Liver (tissue), 3 donors: ENCODE data around the gene NF1.

Source experiments
- FOXA1 ChIP-seq: IDR thresholded peaks from 2 replicates; pipeline ENCODE4 v1.6.1; 2016; ENCODE audit warnings: antibody characterized with exemption
- GABPA ChIP-seq, 2 donors: IDR thresholded peaks in 1 of 2; conservative IDR thresholded peaks in 1 of 2; 2 replicates each; pipeline ENCODE4 v1.6.1; 2016; ENCODE audit warnings: antibody characterized with exemption in 2 of 2, mild to moderate bottlenecking in 1 of 2, moderate library complexity in 1 of 2
- HNF4A ChIP-seq, 2 donors: conservative IDR thresholded peaks; 2 replicates each; pipeline ENCODE4 v1.6.1; 2016; ENCODE audit warnings: antibody characterized with exemption in 2 of 2, mild to moderate bottlenecking in 2 of 2
- JUND ChIP-seq, 2 donors: IDR thresholded peaks; 2 replicates each; pipeline ENCODE4 v1.6.1; 2016; ENCODE audit warnings: antibody characterized with exemption in 2 of 2
- RAD21 ChIP-seq, 2 donors: IDR thresholded peaks; 2 replicates each; pipeline ENCODE4 v1.6.1; 2016; ENCODE audit warnings: antibody characterized with exemption in 2 of 2, mild to moderate bottlenecking in 2 of 2
- TAF1 ChIP-seq: conservative IDR thresholded peaks from 2 replicates; pipeline ENCODE4 v1.6.1; 2016; ENCODE audit warnings: antibody characterized with exemption, mild to moderate bottlenecking
- YY1 ChIP-seq: IDR thresholded peaks from 2 replicates; pipeline ENCODE4 v1.6.1; 2016; ENCODE audit warnings: antibody characterized with exemption, mild to moderate bottlenecking
- TF ChIP-seq, protein P1 (sequence below): fragments of 150-350 bp; IDR thresholded peaks from 2 replicates; pipeline ENCODE4 v1.5.1; 2017; ENCODE audit warnings: improper control_type of control experiment, low read depth, low read length; ENCODE audit not compliant: missing input control
- TF ChIP-seq, protein P2 (sequence below): IDR thresholded peaks from 2 replicates; pipeline ENCODE4 v1.6.1; 2016; ENCODE audit warnings: antibody characterized with exemption
- TF ChIP-seq, protein P3 (sequence below): IDR thresholded peaks from 2 replicates; pipeline ENCODE4 v1.6.1; 2016; ENCODE audit warnings: antibody characterized with exemption, mild to moderate bottlenecking
- donor health status: healthy.
- donor health status: healthy.

DNA sequence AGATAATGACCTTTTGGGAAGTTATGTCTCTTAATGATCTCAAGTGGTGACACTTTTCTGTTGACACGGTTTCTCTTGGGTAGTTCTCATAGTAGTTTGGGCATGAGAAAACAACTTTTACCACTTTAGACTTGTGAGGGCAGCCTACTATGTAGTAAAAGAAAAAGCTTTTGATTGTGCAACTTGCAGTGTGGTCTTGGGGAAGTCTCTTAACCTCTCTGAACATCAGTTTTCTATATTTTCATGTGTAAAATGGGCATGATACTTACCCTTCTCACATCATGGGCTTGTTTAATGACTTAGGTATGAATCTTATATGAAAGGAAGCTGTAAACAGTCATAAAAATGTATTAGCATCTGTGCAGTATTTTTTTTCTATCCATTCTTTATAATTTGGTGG is 11.2 kb downstream of the NF1 start:
- TF ChIP-seq, protein P1, sequence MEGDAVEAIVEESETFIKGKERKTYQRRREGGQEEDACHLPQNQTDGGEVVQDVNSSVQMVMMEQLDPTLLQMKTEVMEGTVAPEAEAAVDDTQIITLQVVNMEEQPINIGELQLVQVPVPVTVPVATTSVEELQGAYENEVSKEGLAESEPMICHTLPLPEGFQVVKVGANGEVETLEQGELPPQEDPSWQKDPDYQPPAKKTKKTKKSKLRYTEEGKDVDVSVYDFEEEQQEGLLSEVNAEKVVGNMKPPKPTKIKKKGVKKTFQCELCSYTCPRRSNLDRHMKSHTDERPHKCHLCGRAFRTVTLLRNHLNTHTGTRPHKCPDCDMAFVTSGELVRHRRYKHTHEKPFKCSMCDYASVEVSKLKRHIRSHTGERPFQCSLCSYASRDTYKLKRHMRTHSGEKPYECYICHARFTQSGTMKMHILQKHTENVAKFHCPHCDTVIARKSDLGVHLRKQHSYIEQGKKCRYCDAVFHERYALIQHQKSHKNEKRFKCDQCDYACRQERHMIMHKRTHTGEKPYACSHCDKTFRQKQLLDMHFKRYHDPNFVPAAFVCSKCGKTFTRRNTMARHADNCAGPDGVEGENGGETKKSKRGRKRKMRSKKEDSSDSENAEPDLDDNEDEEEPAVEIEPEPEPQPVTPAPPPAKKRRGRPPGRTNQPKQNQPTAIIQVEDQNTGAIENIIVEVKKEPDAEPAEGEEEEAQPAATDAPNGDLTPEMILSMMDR: no peak
- TF ChIP-seq, protein P2, sequence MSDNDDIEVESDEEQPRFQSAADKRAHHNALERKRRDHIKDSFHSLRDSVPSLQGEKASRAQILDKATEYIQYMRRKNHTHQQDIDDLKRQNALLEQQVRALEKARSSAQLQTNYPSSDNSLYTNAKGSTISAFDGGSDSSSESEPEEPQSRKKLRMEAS: no peak
- TF ChIP-seq TAF1 (no peak), FOXA1 (no peak), JUND (IDR thresholded peaks at IDR 0.05) (no peak), GABPA (IDR thresholded peaks at IDR 0.05 in 1 of 2, conservative IDR thresholded peaks at IDR 0.05 in 1 of 2) (no peak), YY1 (no peak), HNF4A (conservative IDR thresholded peaks at IDR 0.05) (no peak), RAD21 (IDR thresholded peaks at IDR 0.05) (no peak)
- TF ChIP-seq, protein P3, sequence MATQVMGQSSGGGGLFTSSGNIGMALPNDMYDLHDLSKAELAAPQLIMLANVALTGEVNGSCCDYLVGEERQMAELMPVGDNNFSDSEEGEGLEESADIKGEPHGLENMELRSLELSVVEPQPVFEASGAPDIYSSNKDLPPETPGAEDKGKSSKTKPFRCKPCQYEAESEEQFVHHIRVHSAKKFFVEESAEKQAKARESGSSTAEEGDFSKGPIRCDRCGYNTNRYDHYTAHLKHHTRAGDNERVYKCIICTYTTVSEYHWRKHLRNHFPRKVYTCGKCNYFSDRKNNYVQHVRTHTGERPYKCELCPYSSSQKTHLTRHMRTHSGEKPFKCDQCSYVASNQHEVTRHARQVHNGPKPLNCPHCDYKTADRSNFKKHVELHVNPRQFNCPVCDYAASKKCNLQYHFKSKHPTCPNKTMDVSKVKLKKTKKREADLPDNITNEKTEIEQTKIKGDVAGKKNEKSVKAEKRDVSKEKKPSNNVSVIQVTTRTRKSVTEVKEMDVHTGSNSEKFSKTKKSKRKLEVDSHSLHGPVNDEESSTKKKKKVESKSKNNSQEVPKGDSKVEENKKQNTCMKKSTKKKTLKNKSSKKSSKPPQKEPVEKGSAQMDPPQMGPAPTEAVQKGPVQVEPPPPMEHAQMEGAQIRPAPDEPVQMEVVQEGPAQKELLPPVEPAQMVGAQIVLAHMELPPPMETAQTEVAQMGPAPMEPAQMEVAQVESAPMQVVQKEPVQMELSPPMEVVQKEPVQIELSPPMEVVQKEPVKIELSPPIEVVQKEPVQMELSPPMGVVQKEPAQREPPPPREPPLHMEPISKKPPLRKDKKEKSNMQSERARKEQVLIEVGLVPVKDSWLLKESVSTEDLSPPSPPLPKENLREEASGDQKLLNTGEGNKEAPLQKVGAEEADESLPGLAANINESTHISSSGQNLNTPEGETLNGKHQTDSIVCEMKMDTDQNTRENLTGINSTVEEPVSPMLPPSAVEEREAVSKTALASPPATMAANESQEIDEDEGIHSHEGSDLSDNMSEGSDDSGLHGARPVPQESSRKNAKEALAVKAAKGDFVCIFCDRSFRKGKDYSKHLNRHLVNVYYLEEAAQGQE: no peak
